DOHH2 (cell line): Measurements from ENCODE around the gene SMIM45.
"Not testable (repeated sequence)": the region's sequence is repeated elsewhere in the genome, so short reads cannot be mapped to it uniquely, and the experiment has no call there.

Experiments
- H3F3A ChIP-seq: fragments of 200-600 bp; sonication (generic), shearing (Covaris generic); 2 replicates; pipeline ENCODE4 v1.6.0; 2016; ENCODE audit warnings: antibody characterized with exemption, mild to moderate bottlenecking; ENCODE audit not compliant: control insufficient read depth, insufficient read depth
- H3K27ac ChIP-seq: fragments of 200-600 bp; sonication (generic); 2 replicates; pipeline ENCODE4 v1.5.1; 2014; ENCODE audit warnings: low read depth, mild to moderate bottlenecking, low read length, moderate library complexity
- H3K27me3 ChIP-seq: fragments of 200-600 bp; sonication (generic); 2 replicates; pipeline ENCODE4 v1.6.1; 2014; ENCODE audit warnings: mild to moderate bottlenecking, low read length, mixed read lengths; ENCODE audit not compliant: control insufficient read depth
- H3K36me3 ChIP-seq: fragments of 200-600 bp; sonication (generic); 2 replicates; pipeline ENCODE4 v1.6.1; 2014; ENCODE audit warnings: mild to moderate bottlenecking, low read length, moderate library complexity, mixed read lengths; ENCODE audit not compliant: control insufficient read depth
- H3K4me1 ChIP-seq: fragments of 200-600 bp; sonication (generic); 2 replicates; pipeline ENCODE4 v1.6.1; 2014; ENCODE audit warnings: mild to moderate bottlenecking, low read length, mixed read lengths; ENCODE audit not compliant: control insufficient read depth
- H3K4me2 ChIP-seq: fragments of 200-600 bp; sonication (generic); 2 replicates; pipeline ENCODE4 v1.6.0; 2014; ENCODE audit warnings: mild to moderate bottlenecking, low read length, moderate library complexity
- H3K4me3 ChIP-seq: fragments of 200-600 bp; sonication (generic); 2 replicates; pipeline ENCODE4 v1.5.1; 2014; ENCODE audit warnings: mild to moderate bottlenecking, low read length, mixed read lengths
- H3K79me2 ChIP-seq: fragments of 200-600 bp; sonication (generic); 2 replicates; pipeline ENCODE4 v1.6.1; 2014; ENCODE audit warnings: mild to moderate bottlenecking, low read length, mixed read lengths; ENCODE audit not compliant: control insufficient read depth
- H3K9me2 ChIP-seq: fragments of 200-600 bp; sonication (generic); replicated peaks from 2 replicates; pipeline ENCODE4 v1.6.1; 2014; ENCODE audit warnings: mild to moderate bottlenecking, low read length, mixed read lengths; ENCODE audit not compliant: control insufficient read depth
- H3K9me3 ChIP-seq: fragments of 200-600 bp; sonication (generic); 2 replicates; pipeline ENCODE4 v1.6.1; 2014; ENCODE audit warnings: antibody characterized with exemption, low read length, mixed read lengths; ENCODE audit not compliant: control insufficient read depth, insufficient read depth
- H4K20me1 ChIP-seq: fragments of 200-600 bp; sonication (generic); 2 replicates; pipeline ENCODE4 v1.6.0; 2014; ENCODE audit warnings: low read depth, mild to moderate bottlenecking, antibody characterized with exemption, low read length, moderate library complexity; ENCODE audit not compliant: control insufficient read depth, insufficient read depth
- EZH2phosphoT487 ChIP-seq: fragments of 200-600 bp; sonication (generic); IDR thresholded peaks from 2 replicates; pipeline ENCODE4 v1.6.1; 2017; ENCODE audit warnings: borderline replicate concordance, mild to moderate bottlenecking, antibody characterized with exemption, low read length, moderate library complexity, mixed read lengths
- TF ChIP-seq, protein P1 (sequence below): fragments of 200-600 bp; sonication (generic); IDR thresholded peaks from one replicate; pipeline ENCODE4 v1.5.1; 2014; ENCODE audit warnings: antibody characterized with exemption, mild to moderate bottlenecking, low read depth, low read length; ENCODE audit not compliant: poor library complexity, severe bottlenecking

SMIM45 gene

DNA sequence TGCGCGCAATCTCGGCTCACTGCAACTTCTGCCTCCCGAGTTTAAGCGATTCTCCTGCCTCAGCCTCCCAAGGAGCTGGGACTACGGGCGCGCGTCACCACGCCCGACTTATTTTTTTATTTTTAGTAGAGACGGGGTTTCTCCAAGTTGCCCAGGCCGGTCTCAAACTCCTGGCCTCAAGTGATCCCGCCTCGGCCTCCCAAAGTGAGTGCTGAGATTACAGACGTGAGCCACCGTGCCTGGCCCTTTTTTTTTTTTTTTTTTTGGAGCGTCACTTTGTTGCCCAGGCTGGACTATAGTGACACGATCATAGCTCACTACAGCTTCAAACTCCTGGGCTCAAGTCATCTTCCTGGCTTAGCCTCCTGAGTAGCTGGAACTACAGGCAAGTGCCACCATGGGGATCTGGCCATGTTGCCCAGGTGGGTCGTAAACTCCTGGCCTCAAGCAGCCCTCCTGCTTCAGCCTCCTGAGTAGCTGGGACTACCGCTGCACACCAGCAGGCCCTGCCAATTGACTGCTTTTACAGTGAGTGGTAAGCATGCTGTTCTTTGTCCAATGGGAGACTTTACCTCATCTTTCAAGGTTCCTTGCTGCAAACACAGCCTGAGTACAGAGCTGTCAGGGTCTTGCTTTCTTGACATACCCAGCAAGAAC lies 4.4 kb upstream of the SMIM45 start:
- peaks cover 4% of the 10 kb centered on the region; the same call in 1 of the 2 replicates for H4K20me1 ChIP-seq
- peaks cover 86% of the 10 kb centered on the region for H3K79me2 ChIP-seq
- H3K9me3 ChIP-seq, result no peaks in the 10 kb centered on the region
- H3K9me2 ChIP-seq, result no peaks in the 10 kb centered on the region
- peak overlapping the region; percentile 75 for H3K4me2 ChIP-seq
- H3K4me3 ChIP-seq, result peak overlapping the region; percentile 81
- peaks cover 38% of the 10 kb centered on the region for H3F3A ChIP-seq
- H3K27me3 ChIP-seq, result no peaks in the 10 kb centered on the region
- H3K4me1 ChIP-seq, result peaks cover 81% of the 10 kb centered on the region
- peaks cover 38% of the 10 kb centered on the region for H3K36me3 ChIP-seq
- peak overlapping the region; percentile 87 for H3K27ac ChIP-seq
- TF ChIP-seq EZH2phosphoT487, result no peak
- TF ChIP-seq, protein P1, sequence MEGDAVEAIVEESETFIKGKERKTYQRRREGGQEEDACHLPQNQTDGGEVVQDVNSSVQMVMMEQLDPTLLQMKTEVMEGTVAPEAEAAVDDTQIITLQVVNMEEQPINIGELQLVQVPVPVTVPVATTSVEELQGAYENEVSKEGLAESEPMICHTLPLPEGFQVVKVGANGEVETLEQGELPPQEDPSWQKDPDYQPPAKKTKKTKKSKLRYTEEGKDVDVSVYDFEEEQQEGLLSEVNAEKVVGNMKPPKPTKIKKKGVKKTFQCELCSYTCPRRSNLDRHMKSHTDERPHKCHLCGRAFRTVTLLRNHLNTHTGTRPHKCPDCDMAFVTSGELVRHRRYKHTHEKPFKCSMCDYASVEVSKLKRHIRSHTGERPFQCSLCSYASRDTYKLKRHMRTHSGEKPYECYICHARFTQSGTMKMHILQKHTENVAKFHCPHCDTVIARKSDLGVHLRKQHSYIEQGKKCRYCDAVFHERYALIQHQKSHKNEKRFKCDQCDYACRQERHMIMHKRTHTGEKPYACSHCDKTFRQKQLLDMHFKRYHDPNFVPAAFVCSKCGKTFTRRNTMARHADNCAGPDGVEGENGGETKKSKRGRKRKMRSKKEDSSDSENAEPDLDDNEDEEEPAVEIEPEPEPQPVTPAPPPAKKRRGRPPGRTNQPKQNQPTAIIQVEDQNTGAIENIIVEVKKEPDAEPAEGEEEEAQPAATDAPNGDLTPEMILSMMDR, result no peak

DNA sequence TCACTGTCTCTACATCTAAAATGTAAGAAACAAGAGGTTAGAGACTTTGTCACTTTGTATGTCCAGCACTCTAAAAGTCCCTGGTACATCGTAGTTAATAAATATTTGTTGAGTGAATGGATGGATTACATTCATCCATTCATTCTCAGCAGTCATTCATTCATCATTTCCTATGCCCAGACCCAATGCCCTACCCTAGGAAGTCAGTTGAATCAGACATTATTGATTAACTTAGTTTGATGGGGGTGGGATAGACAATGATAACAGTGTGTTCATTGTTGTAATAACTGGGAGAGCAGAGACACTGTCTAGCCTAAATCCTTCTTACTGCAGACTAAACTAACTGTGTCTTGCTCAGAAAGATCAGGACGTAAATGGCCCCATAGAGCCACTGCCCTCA lies 3.8 kb upstream of the SMIM45 start:
- H3K4me1 ChIP-seq, result peaks cover 82% of the 10 kb centered on the region
- H3K27ac ChIP-seq, result peak overlapping the region; percentile 87

DNA sequence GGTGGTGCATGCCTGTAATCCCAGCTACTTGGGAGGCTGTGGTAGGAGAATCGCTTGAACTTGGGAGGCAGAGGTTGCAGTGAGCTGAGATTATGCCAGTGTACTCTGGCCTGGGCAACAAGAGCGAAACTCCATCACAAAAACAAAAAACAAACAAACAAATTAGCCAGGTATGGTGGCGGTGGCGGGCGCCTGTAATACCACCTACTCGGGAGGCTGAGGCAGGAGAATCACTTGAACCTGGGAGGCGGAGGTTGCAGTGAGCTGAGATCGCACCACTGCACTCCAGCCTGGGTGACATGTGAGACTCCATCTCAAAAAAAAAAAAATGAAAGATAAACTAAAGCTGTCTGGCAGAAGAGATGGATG lies 3.0 kb upstream of the SMIM45 start:
- H3K9me2 ChIP-seq, H4K20me1 ChIP-seq, H3K9me3 ChIP-seq, H3K27me3 ChIP-seq: not testable (repeated sequence)
- H3K79me2 ChIP-seq, result peaks cover 74% of the 10 kb centered on the region
- H3K4me2 ChIP-seq, result peak overlapping the region; percentile 75
- H3K27ac ChIP-seq, result peak overlapping the region; percentile 87
- H3F3A ChIP-seq, result peaks cover 34% of the 10 kb centered on the region
- H3K4me1 ChIP-seq, result peaks cover 82% of the 10 kb centered on the region
- H3K36me3 ChIP-seq, result peaks cover 26% of the 10 kb centered on the region
- peak overlapping the region; percentile 81 for H3K4me3 ChIP-seq

More for the DNA sequence above, 3.8 kb upstream of the SMIM45 start:
- H3K36me3 ChIP-seq, result peaks cover 34% of the 10 kb centered on the region
- H3K79me2 ChIP-seq, result peaks cover 82% of the 10 kb centered on the region
- H3K27me3 ChIP-seq, result no peaks in the 10 kb centered on the region
- no peaks in the 10 kb centered on the region for H3K9me2 ChIP-seq
- H3K9me3 ChIP-seq, result no peaks in the 10 kb centered on the region
- H3K4me3 ChIP-seq, result peak overlapping the region; percentile 81
- peaks cover 39% of the 10 kb centered on the region for H3F3A ChIP-seq
- H3K4me2 ChIP-seq, result peak overlapping the region; percentile 75
- peaks cover 4% of the 10 kb centered on the region; the same call in 1 of the 2 replicates for H4K20me1 ChIP-seq
- TF ChIP-seq EZH2phosphoT487, result no peak
- TF ChIP-seq, protein P1, result no peak

DNA sequence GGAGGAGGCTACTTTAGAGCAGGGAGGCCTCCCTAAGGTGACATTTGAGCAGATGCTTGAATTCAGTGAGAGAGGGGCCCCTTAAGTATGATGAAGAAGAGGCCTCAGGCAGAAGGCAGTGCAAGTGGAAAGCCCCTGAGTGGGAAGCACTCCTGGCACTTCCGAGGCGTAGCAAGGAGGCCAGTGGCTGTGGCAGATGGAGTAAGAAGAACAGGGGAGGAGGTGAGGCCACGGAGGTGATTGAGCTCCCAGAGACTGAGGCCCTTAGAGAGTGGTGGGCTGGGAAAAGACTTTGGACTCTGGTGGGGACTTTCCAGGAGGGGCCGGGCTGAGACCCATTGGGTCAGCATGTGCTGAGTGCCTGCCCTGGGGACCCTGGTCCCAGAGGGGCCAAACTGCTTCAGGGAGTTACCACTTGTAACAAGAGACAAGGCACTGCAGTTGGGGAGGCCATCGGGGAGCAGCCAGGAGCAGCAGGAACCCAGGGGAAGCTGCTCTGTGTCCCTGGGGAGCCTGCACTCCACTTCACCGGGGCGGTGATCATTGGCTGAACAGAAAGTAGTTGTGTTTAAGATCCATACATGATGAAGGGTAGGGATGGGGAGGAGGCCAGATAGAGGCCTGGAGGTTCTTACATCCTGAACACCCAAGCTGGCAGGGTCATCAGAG lies 2.5 kb upstream of the SMIM45 start:
- Histone ChIP-seq H4K20me1 (peaks cover 4% of the 10 kb centered on the region; the same call in 1 of the 2 replicates), H3K9me3 (no peaks in the 10 kb centered on the region), H3K79me2 (peaks cover 69% of the 10 kb centered on the region), H3F3A (peaks cover 30% of the 10 kb centered on the region), H3K27me3 (no peaks in the 10 kb centered on the region), H3K4me1 (peaks cover 82% of the 10 kb centered on the region), H3K9me2 (no peaks in the 10 kb centered on the region), H3K4me3 (peak overlapping the region; percentile 81), H3K36me3 (peaks cover 21% of the 10 kb centered on the region), H3K27ac (peak overlapping the region; percentile 87), H3K4me2 (peak overlapping the region; percentile 75)
- TF ChIP-seq EZH2phosphoT487, result no peak
- TF ChIP-seq, protein P1, result no peak
